Suprapubic skin (tissue), 4 donors: ENCODE measurements around the gene TMEM167B. TPM values are rescaled to one million over a fixed set of nuclear protein-coding genes. Genes with fewer than 3 reads are reported as not detected.

Experiments
- DNase-seq, 2 donors: peaks; one replicate each; pipeline ENCODE4 v3.0.0-alpha.2; 2019; ENCODE audit warnings: low spot score in 2 of 2
- H3K27ac ChIP-seq: fragments of 200-600 bp; sonication (generic); one replicate; pipeline ENCODE4 v1.5.1; 2019
- H3K27me3 ChIP-seq: fragments of 200-600 bp; sonication (generic); one replicate; pipeline ENCODE4 v1.5.1; 2019
- H3K36me3 ChIP-seq: fragments of 200-600 bp; sonication (generic); one replicate; pipeline ENCODE4 v1.5.1; 2019
- H3K4me1 ChIP-seq: fragments of 200-600 bp; sonication (generic); one replicate; pipeline ENCODE4 v1.5.1; 2019
- H3K4me3 ChIP-seq: fragments of 200-600 bp; sonication (generic); one replicate; pipeline ENCODE4 v1.5.1; 2019; ENCODE audit warnings: mild to moderate bottlenecking
- H3K9me3 ChIP-seq: fragments of 200-600 bp; sonication (generic); one replicate; pipeline ENCODE4 v1.5.1; 2019
- EP300 ChIP-seq: sonication (generic); formaldehyde crosslinking; IDR thresholded peaks from one replicate; pipeline ENCODE4 v1.6.1; 2017; ENCODE audit warnings: antibody characterized with exemption
- POLR2A ChIP-seq, 2 donors: fragments of 450-650 bp; IDR thresholded peaks; one replicate each; pipeline ENCODE4 v1.6.1; 2017; ENCODE audit warnings: antibody characterized with exemption in 2 of 2, mild to moderate bottlenecking in 2 of 2, moderate library complexity in 2 of 2
- POLR2AphosphoS5 ChIP-seq, 3 donors: sonication (generic); formaldehyde crosslinking; IDR thresholded peaks; one replicate each; pipeline ENCODE4 v1.6.1; 2017; ENCODE audit warnings: antibody characterized with exemption in 3 of 3
- WGBS: methylation state at CpG from one replicate; pipeline ENCODE4 v1.1.5; 2018; 5-methylcytosine and 5-hydroxymethylcytosine counted together
- total RNA-seq, 4 donors: library from RNA; depleted of rRNA; stranded (reverse); fragments of >200 nt; gene quantifications; one replicate each; pipeline ENCODE4 v1.1.0, GENCODE V29; 2016
- TF ChIP-seq, protein P1 (sequence below), 2 donors: fragments of 200-600 bp in 1 of 2; fragments of 450-650 bp in 1 of 2; sonication (generic) in 1 of 2; IDR thresholded peaks; one replicate each; pipeline ENCODE4 v1.5.1; 2016 to 2019; ENCODE audit warnings: antibody characterized with exemption in 2 of 2, mild to moderate bottlenecking in 1 of 2, moderate library complexity in 1 of 2

Gene TMEM167B
- total RNA-seq, 4 donors from 2014 or later = 28.2 to 35.1 (median 31.0) TPM

DNA sequence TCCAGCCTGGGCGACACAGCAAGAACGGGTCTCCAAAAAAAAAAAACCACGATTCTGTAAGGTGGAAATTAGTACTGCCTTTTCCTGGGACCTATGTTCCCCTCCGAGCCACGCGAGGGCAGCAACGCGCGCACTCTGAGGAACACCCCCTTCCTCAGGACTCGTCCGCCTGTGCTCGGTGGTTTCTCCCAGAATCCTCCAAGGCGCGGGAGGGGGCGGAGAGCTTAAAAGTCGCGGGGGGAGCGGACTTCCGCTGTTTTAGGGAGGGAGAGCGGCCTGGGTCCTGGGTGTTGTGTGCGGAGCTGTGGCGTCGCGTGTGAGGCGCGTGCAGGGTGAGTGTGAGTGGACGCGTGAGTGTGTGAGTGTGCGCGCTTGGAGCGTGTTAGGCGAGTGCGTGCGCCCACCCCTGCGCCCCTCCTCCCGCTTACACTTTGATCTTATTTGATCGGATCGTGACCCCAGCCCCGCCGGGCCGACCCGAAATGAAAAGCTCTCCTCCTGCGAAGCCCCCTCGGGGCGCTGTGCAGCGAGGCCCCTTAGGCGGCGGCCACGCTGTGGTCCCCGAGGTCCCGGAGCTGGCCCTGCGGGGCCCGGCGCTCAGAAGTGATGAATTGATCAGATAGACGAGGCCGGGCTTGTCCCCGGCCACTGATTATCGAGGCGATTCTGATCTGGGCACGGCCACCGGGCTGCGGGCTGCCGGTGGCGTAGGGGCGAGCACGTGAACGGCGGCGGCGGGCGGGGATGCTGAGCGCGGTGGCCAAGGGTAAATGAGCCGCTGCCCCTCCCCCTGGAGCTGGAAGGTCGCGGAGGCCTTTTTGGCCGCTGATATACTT lies 9.6 kb downstream of the TMEM167B start:
- under 1% methylated on average over 57 of the region's 77 CpGs for WGBS
- no peaks in the 10 kb centered on the region for H3K27me3 ChIP-seq
- H3K27ac ChIP-seq = peak overlapping the region; percentile 98
- H3K4me3 ChIP-seq = peak overlapping the region; percentile 85
- no peaks in the 10 kb centered on the region for H3K9me3 ChIP-seq
- DNase-seq = peak; percentile 99
- peaks cover 48% of the 10 kb centered on the region for H3K4me1 ChIP-seq
- TF ChIP-seq EP300 = no peak
- peak; percentile 86 to 95 (median 94) for TF ChIP-seq POLR2AphosphoS5 (IDR thresholded peaks at IDR 0.05)
- peak; percentile 94 to 98 for TF ChIP-seq POLR2A (IDR thresholded peaks at IDR 0.05)
- TF ChIP-seq, protein P1, sequence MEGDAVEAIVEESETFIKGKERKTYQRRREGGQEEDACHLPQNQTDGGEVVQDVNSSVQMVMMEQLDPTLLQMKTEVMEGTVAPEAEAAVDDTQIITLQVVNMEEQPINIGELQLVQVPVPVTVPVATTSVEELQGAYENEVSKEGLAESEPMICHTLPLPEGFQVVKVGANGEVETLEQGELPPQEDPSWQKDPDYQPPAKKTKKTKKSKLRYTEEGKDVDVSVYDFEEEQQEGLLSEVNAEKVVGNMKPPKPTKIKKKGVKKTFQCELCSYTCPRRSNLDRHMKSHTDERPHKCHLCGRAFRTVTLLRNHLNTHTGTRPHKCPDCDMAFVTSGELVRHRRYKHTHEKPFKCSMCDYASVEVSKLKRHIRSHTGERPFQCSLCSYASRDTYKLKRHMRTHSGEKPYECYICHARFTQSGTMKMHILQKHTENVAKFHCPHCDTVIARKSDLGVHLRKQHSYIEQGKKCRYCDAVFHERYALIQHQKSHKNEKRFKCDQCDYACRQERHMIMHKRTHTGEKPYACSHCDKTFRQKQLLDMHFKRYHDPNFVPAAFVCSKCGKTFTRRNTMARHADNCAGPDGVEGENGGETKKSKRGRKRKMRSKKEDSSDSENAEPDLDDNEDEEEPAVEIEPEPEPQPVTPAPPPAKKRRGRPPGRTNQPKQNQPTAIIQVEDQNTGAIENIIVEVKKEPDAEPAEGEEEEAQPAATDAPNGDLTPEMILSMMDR (IDR thresholded peaks at IDR 0.05) = peak; percentile 73 to 89
- H3K36me3 ChIP-seq = no peaks in the 10 kb centered on the region

DNA sequence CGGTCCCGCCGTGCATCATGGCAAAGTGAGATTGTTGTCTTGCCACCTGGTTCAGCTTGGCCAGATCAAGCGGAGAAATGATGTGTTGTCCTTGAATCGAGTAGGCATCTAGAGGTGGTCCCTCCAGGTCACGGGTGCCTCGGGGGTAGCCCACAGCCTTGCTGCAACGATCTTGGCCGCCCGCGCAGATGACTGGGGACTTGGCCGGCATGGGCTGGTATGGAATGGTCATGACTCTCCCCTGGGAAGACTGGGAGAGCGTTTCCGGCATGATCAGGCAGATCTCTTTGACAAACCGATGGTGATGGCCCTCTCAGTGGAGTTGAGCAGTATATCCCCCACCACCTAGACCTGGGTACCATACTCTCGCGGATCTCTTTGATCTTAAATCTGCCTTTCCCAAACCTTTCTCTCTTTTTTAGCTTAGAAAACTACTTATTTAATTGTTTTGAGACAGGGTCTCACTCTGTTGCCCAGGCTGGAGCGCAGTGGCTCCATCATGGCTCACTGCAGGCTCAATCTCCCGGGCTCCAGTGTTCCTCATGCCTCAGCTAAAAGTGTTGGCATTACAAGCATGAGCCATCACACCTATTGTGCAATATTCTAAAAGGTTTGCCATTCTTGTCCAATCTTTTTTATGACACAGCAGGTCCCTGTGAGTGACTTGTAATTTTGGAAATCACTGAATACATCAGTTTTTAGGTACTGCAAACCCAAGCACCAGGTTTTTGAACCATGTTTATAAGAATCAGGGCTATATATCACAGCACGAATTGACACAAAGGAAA lies 14.0 kb downstream of the TMEM167B start:
- H3K4me3 ChIP-seq = no peak overlapping the region
- H3K9me3 ChIP-seq = no peaks in the 10 kb centered on the region
- no peak for DNase-seq
- H3K27me3 ChIP-seq = no peaks in the 10 kb centered on the region
- no peaks in the 10 kb centered on the region for H3K36me3 ChIP-seq
- TF ChIP-seq EP300 = no peak
- no peak for TF ChIP-seq POLR2AphosphoS5 (IDR thresholded peaks at IDR 0.05)
- TF ChIP-seq POLR2A (IDR thresholded peaks at IDR 0.05) = no peak
- TF ChIP-seq, protein P1 (IDR thresholded peaks at IDR 0.05) = no peak
- 96% methylated on average over 20 of the region's 20 CpGs for WGBS
- H3K4me1 ChIP-seq = peaks cover 16% of the 10 kb centered on the region
- H3K27ac ChIP-seq = no peak overlapping the region

DNA sequence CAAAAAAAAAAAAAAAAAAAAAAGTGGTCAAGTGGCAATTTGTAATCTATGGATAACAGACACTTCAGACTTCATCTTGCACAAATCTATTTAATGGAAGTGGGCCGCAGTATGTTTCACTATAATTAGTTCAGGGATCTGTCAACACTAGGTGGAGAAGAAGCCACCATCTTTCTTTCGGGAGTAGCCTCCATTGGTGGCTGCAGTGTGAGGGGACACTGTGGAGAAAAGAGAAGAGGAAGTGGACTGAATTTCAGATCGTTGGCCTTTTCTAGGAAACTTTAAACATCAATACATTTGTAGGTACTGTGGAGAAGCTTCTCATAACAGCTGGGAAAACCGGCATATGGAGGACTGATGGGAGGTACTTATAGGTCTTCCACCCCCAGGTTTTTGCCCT lies 15.3 kb downstream of the TMEM167B start:
- Histone ChIP-seq H3K27me3 (no peaks in the 10 kb centered on the region), H3K4me1 (peaks cover 11% of the 10 kb centered on the region), H3K27ac (no peak overlapping the region), H3K36me3 (no peaks in the 10 kb centered on the region), H3K4me3 (no peak overlapping the region), H3K9me3 (no peaks in the 10 kb centered on the region)
- TF ChIP-seq, protein P1 (IDR thresholded peaks at IDR 0.05) = no peak
- TF ChIP-seq EP300 (no peak), POLR2AphosphoS5 (IDR thresholded peaks at IDR 0.05) (no peak), POLR2A (IDR thresholded peaks at IDR 0.05) (no peak)
- WGBS = 82% methylated on average over 4 of the region's 4 CpGs
- no peak for DNase-seq

DNA sequence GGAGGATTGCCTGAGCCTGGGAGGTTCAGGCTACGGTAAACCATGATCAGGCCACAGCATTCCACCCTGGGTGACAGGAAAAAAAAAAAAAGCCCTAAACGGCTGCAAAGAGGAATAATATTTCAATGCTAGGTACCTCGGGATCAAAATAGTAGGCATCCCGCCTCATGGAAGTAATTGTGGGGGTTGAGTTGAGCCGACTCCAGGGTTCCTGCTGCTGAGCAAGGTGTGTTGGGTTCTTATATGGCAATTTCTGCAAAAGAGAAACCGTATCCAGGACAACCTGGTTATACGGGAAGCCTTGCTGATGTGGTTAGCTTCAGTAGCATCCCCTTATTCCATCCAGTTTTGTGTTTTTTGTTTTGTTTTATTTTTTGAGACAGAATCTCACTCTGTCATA lies 17.2 kb downstream of the TMEM167B start:
- Histone ChIP-seq H3K27me3 (no peaks in the 10 kb centered on the region), H3K4me1 (peaks cover 8% of the 10 kb centered on the region), H3K36me3 (no peaks in the 10 kb centered on the region), H3K9me3 (no peaks in the 10 kb centered on the region), H3K4me3 (no peak overlapping the region), H3K27ac (no peak overlapping the region)
- DNase-seq = no peak
- WGBS = 87% methylated on average over 7 of the region's 7 CpGs
- no peak for TF ChIP-seq POLR2A (IDR thresholded peaks at IDR 0.05)
- TF ChIP-seq, protein P1 (IDR thresholded peaks at IDR 0.05) = no peak
- no peak for TF ChIP-seq EP300
- no peak for TF ChIP-seq POLR2AphosphoS5 (IDR thresholded peaks at IDR 0.05)

DNA sequence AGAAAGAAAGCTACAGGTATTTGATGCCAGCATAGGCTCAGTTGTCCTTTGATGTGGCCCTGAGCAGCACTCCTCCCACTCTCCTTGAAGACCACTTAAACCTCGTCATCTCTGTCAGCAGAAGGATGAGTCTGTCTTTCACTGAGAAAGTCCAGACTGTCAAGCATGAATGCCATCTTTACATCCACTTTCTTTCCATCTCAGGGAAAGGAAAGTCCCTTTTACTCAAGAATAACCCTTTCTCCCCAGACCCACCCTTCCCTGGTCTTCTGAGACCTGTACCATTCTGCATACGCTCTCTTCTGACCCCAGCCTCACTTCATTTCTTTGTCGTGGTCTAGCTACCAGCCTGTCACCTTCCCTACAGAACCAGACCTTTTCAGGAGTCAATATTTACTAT lies 19.3 kb downstream of the TMEM167B start:
- Histone ChIP-seq H3K4me1 (peaks cover 22% of the 10 kb centered on the region), H3K4me3 (no peak overlapping the region), H3K27ac (no peak overlapping the region), H3K36me3 (no peaks in the 10 kb centered on the region), H3K27me3 (peaks cover 12% of the 10 kb centered on the region), H3K9me3 (no peaks in the 10 kb centered on the region)
- DNase-seq = no peak
- 67% methylated on average over 3 of the region's 3 CpGs for WGBS
- TF ChIP-seq POLR2AphosphoS5 (IDR thresholded peaks at IDR 0.05) (no peak), POLR2A (IDR thresholded peaks at IDR 0.05) (no peak)
